Tongue (tissue), 1 donor: ENCODE results near the gene WDR75. TPM values are rescaled to one million over a fixed set of nuclear protein-coding genes. Genes with fewer than 3 reads are reported as not detected.

Experiments used
- total RNA-seq: library from RNA; depleted of rRNA; stranded (reverse); fragments of >200 nt; gene quantifications from one replicate; pipeline ENCODE4 v1.2.3, GENCODE V29; 2014

Gene WDR75
- total RNA-seq, 1 donor from 2014 or later, result 52.5 TPM

Other genes with a start within 250 kb of the WDR75 start
- gene SLC40A1, start 139.3 kb downstream of the WDR75 start, total RNA-seq, result 74.2 TPM
- gene ASNSD1, start 220.0 kb downstream of the WDR75 start, total RNA-seq, result 67.1 TPM
- gene ANKAR, start 233.2 kb downstream of the WDR75 start, total RNA-seq, result 25.7 TPM